ENCODE data around the gene TBX10.

DNA sequence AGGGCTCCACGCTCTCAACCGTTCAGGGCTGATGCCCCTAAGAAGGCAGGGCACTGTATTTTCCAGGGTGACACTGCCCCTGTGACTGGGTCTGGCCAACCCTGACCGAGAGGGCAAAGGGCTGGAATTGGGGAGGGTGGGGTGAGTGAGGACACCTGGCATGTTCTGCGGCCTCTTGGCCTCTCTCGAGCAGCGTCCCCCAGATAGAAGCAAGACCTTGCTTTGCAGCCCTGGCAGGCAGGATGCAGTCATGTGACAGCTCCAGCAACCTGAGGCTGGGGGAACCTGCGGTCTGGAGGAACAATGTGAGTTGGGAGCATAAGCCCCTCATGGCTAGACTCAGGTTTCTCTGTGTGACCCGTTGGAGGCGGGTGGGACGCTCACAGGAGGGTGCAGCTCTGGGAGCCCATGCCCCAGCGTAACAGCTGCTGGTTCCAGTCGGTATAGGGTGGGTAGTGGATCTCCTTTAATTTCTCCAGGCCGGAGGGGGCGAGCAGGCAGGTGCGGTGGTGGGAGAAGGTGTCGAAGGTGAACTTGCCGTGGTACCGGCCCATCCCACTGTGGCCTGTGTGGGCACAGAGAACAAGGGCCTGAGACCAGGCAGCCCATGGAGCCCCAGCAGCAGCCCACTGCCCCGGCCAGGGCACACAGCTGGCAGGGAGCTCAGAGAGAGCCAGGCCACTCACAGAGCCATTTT lies 23.4 kb upstream of the TBX10 start:
- TF ChIP-seq, protein P1, sequence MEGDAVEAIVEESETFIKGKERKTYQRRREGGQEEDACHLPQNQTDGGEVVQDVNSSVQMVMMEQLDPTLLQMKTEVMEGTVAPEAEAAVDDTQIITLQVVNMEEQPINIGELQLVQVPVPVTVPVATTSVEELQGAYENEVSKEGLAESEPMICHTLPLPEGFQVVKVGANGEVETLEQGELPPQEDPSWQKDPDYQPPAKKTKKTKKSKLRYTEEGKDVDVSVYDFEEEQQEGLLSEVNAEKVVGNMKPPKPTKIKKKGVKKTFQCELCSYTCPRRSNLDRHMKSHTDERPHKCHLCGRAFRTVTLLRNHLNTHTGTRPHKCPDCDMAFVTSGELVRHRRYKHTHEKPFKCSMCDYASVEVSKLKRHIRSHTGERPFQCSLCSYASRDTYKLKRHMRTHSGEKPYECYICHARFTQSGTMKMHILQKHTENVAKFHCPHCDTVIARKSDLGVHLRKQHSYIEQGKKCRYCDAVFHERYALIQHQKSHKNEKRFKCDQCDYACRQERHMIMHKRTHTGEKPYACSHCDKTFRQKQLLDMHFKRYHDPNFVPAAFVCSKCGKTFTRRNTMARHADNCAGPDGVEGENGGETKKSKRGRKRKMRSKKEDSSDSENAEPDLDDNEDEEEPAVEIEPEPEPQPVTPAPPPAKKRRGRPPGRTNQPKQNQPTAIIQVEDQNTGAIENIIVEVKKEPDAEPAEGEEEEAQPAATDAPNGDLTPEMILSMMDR (IDR thresholded peaks at IDR 0.05) = no peak
- TF ChIP-seq POLR2A (IDR thresholded peaks at IDR 0.05; ENCODE audit: low read depth) = no peak
- no peak for TF ChIP-seq EP300 (IDR thresholded peaks at IDR 0.05)
- no peak for TF ChIP-seq POLR2AphosphoS5 (IDR thresholded peaks at IDR 0.05)
